Cardiac muscle cell (in vitro differentiated cells and primary cell): ENCODE results near the gene SURF6. TPM values are rescaled to one million over a fixed set of nuclear protein-coding genes. Genes with fewer than 3 reads are reported as not detected.
"Not testable (repeated sequence)": the region's sequence is repeated elsewhere in the genome, so short reads cannot be mapped to it uniquely, and the experiment has no call there.

Experiments
- DNase-seq, 2 donors: peaks; one replicate each; pipeline versions ENCODE4 v3.0.0 to v3.0.0-alpha.2; 2010 to 2017; ENCODE audit warnings: low read depth in 1 of 2, low spot score in 1 of 2
- H3K27ac ChIP-seq: fragments of 200-600 bp; sonication (generic); 2 replicates; pipeline ENCODE4 v1.5.1; 2016
- H3K27me3 ChIP-seq: fragments of 200-600 bp; sonication (generic); 2 replicates; pipeline ENCODE4 v1.6.0; 2016; ENCODE audit warnings: control low read depth
- H3K36me3 ChIP-seq: fragments of 200-600 bp; sonication (generic); 2 replicates; pipeline ENCODE4 v1.5.1; 2016; ENCODE audit warnings: control low read depth
- H3K4me1 ChIP-seq: fragments of 200-600 bp; sonication (generic); 2 replicates; pipeline ENCODE4 v1.8.1; 2017; ENCODE audit warnings: low read depth, mild to moderate bottlenecking, mixed run types
- H3K4me3 ChIP-seq: fragments of 200-600 bp; sonication (generic); 2 replicates; pipeline ENCODE4 v1.5.1; 2016; ENCODE audit warnings: mild to moderate bottlenecking
- H3K9me3 ChIP-seq: fragments of 200-600 bp; sonication (generic); 2 replicates; pipeline ENCODE4 v1.5.1; 2017; ENCODE audit warnings: low read depth, mild to moderate bottlenecking, control low read depth
- polyA plus RNA-seq: library from polyadenylated mRNA; unstranded; fragments of >200 nt; fragmentation: Nextera tagmentation; extraction: Ambion mirVana; gene quantifications from 2 replicates; pipeline ENCODE4 v1.2.1, GENCODE V29; 2016
- total RNA-seq: library from RNA; depleted of rRNA; stranded (reverse); fragments of >200 nt; gene quantifications from 2 replicates; pipeline ENCODE4 v1.2.3, GENCODE V29; 2016
- TF ChIP-seq, protein P1 (sequence below): IDR thresholded peaks from 2 replicates; pipeline ENCODE4 v1.5.1; 2012; ENCODE audit warnings: low read depth, mild to moderate bottlenecking, low read length

The SURF6 gene
- total and polyA plus RNA-seq, 2 experiments from 2014 or later = 26.9 to 33.6 TPM

DNA sequence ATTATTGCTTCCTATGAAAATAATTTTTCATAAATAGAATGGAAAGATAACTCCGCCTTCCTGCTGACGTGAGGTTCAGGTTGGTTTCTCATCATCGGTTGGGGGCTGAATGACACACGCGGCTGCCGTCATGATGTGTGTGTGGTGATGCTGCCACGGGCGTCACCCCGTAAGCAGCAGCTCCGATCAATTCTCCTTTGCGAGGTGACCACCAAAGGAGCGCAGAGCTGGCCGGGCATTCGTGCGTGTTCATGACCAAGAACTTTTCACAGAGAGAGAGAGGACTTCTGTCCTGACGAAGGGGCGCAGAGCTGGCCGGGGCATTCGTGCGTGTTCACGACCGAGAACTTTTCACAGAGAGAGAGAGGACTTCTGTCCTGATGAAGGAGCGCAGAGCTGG lies 30.3 kb downstream of the SURF6 start:
- H3K27me3 ChIP-seq = no peaks in the 10 kb centered on the region
- no peak overlapping the region for H3K27ac ChIP-seq
- no peaks in the 10 kb centered on the region for H3K36me3 ChIP-seq
- no peaks in the 10 kb centered on the region for H3K9me3 ChIP-seq
- TF ChIP-seq, protein P1, sequence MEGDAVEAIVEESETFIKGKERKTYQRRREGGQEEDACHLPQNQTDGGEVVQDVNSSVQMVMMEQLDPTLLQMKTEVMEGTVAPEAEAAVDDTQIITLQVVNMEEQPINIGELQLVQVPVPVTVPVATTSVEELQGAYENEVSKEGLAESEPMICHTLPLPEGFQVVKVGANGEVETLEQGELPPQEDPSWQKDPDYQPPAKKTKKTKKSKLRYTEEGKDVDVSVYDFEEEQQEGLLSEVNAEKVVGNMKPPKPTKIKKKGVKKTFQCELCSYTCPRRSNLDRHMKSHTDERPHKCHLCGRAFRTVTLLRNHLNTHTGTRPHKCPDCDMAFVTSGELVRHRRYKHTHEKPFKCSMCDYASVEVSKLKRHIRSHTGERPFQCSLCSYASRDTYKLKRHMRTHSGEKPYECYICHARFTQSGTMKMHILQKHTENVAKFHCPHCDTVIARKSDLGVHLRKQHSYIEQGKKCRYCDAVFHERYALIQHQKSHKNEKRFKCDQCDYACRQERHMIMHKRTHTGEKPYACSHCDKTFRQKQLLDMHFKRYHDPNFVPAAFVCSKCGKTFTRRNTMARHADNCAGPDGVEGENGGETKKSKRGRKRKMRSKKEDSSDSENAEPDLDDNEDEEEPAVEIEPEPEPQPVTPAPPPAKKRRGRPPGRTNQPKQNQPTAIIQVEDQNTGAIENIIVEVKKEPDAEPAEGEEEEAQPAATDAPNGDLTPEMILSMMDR = no peak
- H3K4me3 ChIP-seq = no peak overlapping the region
- DNase-seq = no peak
- no peaks in the 10 kb centered on the region for H3K4me1 ChIP-seq

DNA sequence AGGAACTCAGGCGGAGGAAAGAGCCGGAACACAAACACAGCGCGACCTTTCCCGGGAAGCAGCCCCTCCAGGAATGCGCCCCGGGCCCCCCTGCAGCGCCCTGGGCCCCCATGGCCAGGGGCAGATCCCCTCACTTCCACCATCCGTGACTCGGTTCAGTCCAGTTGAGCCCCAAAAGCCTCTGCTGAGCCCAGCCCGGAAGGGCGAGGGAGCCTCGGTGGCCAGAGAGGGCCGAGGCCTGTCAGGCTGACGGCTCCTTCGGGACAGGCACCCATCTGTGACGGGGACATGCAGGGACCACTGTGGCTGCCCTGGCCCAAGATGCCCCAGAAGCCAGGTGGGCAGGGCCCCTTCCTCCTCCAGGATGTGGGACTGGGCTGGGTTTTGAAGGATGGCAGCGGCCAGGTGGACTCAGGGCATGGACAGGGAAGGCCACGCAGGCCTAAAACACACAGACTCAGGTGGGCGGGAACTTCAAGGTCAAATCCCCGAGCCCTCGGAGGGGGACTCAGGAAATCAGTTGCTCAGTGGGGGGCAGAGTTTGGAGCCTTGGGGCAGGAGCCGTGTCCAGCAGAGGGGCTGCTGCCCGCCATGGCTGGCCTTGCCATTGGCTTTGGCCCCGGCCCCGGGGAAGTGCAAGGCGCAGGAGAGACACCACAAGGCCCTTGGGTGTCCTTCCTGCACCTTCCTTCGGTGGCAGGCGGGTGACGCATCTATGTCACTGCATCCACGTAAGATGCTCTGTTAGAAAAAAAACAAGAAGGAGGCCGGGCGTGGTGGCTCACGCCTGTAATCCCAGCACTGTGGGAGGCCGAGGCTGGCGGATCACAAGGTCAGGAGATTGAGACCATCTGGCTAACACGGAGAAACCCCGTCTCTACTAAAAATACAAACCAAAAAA lies 31.3 kb downstream of the SURF6 start:
- Histone ChIP-seq H3K4me3 (no peak overlapping the region), H3K4me1 (no peaks in the 10 kb centered on the region), H3K27me3 (no peaks in the 10 kb centered on the region), H3K27ac (no peak overlapping the region), H3K9me3 (no peaks in the 10 kb centered on the region), H3K36me3 (no peaks in the 10 kb centered on the region)
- DNase-seq = no peak
- TF ChIP-seq, protein P1 = no peak

DNA sequence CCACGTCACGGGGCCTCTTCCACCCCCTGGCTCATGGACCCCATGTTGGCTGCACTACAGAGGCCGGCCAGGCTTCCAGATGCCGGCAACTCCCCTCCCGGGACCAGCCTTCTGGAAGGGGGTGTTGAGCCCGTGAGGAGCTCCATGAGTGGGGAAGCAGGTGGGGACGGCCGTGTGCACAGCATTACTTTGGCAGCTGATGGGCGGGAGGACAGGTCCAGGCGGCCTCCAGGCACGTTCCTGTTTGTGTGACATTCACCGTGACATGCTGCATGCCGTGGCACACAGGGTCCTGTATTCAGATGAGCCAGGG lies 31.9 kb downstream of the SURF6 start:
- DNase-seq = no peak
- TF ChIP-seq, protein P1 = no peak
- Histone ChIP-seq H3K4me1 (no peaks in the 10 kb centered on the region), H3K36me3 (no peaks in the 10 kb centered on the region), H3K4me3 (no peak overlapping the region), H3K9me3 (no peaks in the 10 kb centered on the region), H3K27me3 (no peaks in the 10 kb centered on the region), H3K27ac (no peak overlapping the region)

DNA sequence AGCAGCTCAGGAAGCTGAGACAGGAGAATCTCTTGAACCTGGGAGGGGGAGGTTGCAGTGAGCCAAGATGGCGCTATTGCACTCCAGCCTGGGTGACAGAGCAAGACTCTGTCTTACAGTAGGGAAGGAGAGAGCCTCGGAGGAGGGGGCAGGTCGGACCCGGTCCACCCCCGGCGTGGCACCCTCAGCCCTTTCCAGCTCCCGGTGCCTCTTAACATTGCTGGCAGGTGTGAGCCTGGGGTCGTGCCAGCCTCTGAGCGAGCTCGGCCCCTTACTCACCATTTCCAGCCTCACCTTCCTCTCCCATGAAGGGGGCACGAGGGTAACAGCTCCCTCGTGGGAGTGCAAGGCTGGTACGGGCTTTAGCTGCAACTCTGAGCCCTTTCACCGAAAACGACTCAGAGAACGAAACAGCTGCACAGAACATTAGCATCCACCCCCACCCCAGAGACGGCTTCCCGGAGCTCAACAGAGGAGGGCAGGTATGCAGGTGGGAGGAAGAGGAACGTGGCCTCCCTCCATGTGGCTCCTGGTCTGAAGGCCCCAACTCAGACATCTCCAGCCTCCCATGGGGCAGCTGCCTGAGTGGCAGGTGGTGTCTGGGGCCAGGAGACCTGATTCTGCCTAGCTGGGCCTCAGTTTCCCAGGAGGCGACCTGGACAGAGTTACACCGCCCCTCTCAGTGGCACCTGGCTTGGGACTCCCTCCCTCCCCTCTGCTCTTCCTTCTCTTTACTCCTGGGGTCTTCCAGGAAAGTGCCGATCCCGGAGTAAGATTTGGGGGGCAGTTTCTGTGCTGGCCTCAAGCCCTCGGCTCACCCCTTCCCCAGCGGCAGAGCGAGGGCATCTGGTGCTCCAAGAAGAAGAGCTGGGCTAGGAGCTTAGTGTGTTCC lies 32.5 kb downstream of the SURF6 start:
- Histone ChIP-seq H3K9me3 (no peaks in the 10 kb centered on the region), H3K36me3 (no peaks in the 10 kb centered on the region), H3K27ac (no peak overlapping the region), H3K4me3 (no peak overlapping the region), H3K4me1 (no peaks in the 10 kb centered on the region), H3K27me3 (no peaks in the 10 kb centered on the region)
- TF ChIP-seq, protein P1 = no peak
- DNase-seq = no peak

DNA sequence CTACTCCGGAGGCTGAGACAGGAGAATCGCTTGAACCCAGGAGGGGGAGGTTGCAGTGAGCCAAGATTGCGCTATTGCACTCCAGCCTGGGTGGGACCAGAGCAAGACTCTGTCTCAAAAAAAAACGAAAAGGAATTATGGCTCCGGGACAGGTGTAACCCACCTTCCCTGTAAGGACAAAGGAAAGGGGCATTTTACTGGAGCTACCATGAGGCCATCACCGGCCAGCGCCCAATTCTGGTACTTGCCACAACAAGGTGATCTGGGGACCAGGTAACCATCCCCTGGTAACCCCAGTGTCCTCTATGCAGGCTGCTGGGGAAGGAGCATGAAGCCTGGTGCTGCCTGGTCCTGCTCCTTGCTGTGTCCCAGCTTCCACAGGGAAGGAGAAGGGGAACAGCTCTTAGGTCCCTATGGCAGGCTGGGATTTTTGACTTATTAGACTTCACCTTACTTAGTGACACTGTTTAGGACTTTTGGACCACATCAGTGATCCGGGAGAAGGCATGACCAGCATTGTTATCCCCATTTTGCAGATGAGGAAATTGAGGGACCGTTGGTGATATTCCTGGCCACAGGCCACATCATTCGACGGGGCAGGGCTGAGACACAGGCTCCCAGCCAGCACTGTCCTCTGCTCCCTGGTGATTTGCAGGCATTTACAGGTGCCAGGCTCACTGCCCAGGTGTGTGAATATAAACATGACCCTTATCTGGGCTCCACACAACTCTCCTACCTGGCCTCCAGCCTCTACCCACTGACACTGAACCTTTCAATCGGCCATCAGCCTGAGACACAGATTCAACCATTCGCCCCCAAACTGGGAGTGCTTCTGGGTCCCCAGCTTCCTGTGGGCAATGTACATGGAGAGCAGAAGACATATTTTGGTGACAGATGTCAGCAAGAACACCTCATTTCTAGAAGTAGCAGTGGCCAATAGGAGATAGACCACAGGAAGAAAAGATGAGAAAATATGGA lies 34.4 kb downstream of the SURF6 start:
- TF ChIP-seq, protein P1 = no peak
- no peak overlapping the region for H3K27ac ChIP-seq
- no peaks in the 10 kb centered on the region for H3K4me1 ChIP-seq
- peaks cover 2% of the 10 kb centered on the region for H3K27me3 ChIP-seq
- no peak for DNase-seq
- no peaks in the 10 kb centered on the region for H3K36me3 ChIP-seq
- H3K4me3 ChIP-seq = no peak overlapping the region
- H3K9me3 ChIP-seq = no peaks in the 10 kb centered on the region

DNA sequence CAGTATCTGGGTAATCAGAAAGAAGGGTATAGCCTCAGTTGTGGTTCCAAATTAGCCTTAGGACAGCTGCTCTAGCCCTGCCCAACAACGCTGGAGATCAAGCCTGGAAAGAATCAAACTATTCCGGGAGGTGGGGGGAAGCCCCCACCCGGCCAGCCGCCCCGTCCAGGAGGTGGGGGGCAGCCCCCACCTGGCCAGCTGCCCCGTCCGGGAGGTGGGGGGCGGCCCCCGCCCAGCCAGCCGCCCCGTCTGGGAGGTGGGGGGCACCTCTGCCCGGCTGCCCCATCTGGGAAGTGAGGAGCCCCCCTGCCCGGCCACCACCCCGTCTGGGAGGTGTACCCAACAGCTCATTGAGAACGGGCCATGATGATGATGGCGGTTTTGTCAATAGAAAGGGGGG lies 36.0 kb downstream of the SURF6 start:
- H3K27ac ChIP-seq, H3K9me3 ChIP-seq, H3K36me3 ChIP-seq, DNase-seq, H3K27me3 ChIP-seq, H3K4me3 ChIP-seq, H3K4me1 ChIP-seq: not testable (repeated sequence)
